Activated CD8-positive, alpha-beta memory T cell treated with anti-CD3 and anti-CD28 coated beads, Interleukin-2, amount 50 U/mL, for 48 hours (primary cell): ENCODE measurements around the gene COA3.
"Not testable (repeated sequence)": the region's sequence is repeated elsewhere in the genome, so short reads cannot be mapped to it uniquely, and the experiment has no call there.

Experiments
- DNase-seq: peaks from one replicate; pipeline ENCODE4 v3.0.0-alpha.2; 2020

The COA3 gene

DNA sequence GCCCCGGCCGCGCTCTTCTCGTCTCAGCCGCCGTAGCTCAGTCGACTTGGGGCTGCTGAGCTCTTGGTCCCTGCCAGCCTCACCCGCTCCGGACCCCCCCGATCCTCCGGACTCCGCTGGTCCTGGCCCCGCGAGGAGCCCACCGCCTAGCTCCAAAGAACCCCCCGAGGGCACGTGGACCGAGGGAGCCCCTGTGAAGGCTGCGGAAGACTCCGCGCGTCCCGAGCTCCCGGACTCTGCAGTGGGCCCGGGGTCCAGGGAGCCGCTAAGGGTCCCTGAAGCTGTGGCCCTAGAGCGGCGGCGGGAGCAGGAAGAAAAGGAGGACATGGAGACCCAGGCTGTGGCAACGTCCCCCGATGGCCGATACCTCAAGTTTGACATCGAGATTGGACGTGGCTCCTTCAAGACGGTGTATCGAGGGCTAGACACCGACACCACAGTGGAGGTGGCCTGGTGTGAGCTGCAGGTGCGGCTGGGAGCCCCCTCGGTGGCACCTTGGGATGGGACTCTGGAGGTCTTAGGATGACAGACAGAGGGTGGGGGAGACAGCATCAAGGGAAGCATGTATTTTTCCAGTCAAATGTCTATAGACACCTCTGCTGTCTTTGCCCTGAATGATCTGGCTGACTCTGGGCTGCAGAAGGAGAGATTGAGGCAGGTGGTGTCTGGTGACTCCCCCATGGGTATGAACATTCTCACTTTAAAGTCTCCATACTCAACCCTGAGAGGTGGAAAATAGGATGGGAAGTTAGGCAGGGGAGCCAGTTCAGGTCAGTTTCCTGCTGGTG, 17.5 kb downstream of the COA3 start:
- no peak for DNase-seq

DNA sequence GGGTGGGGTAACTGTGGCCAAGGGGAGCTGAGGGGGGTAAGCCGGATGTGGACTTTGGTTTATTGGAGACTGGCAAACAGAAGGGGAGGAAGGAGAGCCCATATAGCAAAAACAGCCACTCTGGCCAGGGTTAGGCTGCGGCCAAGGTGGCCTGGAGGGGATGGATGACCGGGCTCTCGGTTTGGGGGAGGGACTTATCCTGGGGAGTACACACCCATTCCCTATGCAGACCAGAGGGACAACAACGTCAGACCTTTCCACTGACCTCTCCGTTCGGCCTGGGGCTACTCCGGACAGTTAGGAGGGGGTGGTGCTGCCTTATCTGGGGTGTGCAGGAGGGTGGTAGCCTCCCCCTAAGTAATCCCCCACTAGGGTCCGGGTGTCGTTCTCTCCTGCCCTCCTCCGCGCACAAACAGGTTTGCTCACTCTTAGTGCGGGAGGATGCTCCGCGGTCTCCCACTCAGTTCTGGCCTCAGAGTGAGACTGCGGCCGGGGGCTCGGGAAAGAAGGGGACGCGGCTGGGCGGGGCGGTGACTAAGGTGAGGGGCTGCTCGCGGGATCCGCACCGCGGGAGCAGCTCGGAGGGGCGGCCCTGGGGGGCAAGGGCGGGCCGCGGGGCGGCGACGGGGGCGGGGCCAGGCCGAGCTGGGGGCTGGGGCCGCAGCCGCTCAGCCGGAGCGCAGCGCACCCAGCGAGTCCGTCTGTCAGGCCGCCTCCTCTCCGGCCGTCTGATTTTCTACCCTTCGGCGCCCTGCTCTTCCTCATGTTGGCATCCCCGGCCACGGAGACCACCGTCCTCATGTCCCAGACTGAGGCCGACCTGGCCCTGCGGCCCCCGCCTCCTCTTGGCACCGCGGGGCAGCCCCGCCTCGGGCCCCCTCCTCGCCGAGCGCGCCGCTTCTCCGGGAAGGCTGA, 18.3 kb downstream of the COA3 start, which contains the start of gene WNK4:
Gene WNK4, plus strand, starts transcription at position 675 of the 915 bp plus-strand sequence. Its CDS starts 89 bp downstream, at position 764.
- DNase-seq: no peak

DNA sequence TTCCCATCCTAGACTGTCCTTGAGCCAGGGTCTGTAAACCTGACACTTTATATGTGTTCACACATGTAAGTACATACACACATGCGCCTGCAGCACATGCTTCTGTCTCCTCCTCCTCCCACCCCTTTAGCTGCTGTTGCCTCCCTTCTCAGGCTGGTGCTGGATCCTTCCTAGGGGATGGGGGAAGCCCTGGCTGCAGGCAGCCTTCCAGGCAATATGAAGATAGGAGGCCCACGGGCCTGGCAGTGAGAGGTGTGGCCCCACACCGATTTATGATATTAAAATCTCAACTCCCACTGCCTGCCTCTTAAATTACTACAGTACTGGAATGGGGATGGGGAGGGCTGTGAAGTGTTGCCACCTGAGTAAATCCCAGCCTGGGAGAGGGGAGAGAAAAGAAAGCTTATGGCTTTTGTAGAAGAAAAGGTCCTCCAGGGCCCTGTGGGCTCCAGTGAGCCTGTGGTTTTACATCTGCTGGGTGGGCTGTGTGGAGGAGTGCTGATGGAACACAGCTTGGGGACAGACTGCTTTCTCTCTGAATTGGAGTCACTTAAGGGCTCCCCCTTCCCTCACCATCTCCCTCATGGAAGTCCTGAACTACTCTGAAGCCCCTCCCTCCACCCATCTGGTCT, 19.1 kb downstream of the COA3 start:
- no peak for DNase-seq

DNA sequence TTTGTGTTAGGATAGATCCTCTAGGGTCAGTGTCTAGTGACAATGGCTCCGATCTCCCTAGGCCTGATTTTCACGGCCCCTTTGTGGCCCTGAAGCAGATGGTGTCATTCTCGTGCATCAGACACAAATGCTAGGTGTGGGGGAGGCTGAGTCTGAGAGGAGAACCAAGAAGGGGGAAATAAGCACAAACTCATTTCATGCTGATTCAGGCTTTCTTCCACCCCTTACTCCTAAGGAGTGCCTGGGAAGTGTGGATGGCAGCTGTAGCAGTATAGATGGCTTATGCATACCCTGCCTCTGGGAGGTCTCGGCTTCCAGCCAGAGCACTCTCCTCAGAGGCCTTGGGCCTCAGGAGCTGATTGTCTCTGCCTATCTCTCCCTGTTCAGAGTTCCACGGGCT, 19.9 kb downstream of the COA3 start:
- DNase-seq: no peak

DNA sequence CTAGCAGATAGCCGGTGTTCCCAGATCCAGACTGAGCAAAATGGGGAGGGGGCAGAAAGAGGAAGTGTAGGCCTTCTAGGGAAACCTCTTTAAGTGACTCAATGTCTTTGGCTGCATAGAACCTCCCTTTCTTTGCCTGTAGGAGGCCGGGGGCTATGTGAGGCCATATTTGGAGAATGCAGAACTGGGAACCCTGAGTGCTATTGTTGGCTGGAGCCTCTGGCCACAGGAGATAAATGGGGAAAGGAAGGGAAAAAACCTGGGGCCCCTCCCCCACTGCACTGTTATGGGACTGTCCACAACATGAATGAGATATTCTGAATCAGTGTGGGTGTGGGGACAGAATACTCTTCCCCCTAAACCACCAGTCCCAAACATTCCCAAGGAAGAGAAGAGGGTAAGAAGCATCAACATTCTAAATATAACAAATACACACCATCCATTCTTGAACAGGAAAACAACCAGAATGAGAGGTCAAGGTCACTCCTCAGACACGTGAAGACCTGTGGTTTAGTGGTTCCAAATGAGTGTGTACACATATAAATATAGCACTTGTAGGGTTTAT, 22.9 kb downstream of the COA3 start:
- DNase-seq: no peak

DNA sequence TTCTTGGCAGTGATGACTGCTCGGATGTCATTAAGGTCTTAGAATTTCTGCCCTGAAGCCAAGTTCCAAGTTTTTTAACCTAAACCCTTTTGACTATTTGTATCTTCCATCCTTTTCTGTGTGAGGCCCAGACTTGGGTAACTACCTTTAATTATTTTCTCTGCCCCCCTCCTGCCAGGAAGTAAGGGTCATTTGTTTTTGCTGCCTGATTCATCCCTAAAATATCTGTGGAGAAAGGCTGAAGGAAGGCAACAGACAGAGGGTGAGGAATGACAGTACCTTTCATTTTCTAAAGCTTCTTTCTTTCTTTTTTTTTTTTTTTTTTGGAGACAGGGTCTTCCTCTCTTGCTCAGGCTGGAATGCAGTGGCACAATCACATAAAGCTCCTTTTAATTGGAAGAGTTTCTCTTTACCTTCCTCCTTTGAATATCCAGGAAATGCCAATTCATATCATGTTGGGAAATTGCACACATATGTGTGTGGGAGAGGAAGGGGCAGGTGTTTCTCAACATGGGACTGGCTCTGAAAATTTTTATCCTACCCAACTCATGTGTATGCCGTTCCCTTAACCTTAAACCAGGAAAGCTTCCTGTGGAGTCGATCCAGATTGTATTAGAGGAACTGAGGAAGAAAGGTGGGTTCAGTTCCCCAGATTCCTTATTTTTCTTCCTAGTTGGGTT, 24.3 kb downstream of the COA3 start:
- DNase-seq: no peak

DNA sequence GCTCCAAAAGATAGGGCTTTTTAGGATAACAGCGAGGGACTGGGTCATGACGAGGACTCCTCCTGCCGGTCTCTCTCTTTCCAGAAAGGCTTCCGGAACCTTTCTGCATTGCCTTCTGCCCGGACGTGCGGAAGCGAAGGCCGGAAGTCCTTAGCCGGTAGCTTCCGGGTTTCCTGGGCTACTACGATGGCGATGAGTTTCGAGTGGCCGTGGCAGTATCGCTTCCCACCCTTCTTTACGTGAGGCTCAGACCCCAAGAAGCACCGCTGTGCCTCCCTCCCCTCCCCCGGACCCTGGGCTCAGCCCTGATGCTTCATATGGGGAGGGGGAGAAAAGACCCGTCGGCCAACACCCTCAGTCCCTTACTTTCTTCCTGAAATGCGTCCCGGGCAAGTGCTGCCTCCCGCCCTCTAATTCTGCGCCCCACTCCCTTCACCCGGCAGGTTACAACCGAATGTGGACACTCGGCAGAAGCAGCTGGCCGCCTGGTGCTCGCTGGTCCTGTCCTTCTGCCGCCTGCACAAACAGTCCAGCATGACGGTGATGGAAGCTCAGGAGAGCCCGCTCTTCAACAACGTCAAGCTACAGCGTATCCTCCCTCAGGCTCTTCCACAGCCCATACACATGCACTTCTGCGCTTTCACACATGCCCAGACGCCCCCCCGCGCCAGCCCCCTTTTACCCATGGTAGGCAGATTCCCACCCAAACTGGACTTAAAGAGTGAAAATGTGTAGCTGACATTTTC, 25.0 kb downstream of the COA3 start, which contains the start of gene VPS25:
Gene VPS25, plus strand, starts transcription at position 160 of the 746 bp plus-strand sequence. Its CDS starts 27 bp downstream, at position 187.
- DNase-seq: peak; percentile 83

DNA sequence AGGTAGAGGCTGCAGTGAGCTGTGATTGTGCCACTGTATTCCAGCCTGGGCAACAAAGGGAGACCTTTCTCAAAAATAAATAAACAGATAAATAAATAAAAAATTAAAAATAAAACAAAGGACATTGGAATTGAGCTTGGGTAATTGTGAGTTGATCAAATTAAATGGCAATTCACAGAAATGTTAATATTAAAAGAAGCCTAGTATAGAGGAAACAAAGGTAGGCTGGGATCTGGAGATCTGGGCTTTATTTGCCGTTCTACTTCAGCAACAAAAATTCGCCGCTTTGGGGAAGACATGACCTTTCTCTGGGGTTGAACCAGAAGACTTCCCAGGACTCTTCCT, 25.6 kb downstream of the COA3 start:
- no peak for DNase-seq

DNA sequence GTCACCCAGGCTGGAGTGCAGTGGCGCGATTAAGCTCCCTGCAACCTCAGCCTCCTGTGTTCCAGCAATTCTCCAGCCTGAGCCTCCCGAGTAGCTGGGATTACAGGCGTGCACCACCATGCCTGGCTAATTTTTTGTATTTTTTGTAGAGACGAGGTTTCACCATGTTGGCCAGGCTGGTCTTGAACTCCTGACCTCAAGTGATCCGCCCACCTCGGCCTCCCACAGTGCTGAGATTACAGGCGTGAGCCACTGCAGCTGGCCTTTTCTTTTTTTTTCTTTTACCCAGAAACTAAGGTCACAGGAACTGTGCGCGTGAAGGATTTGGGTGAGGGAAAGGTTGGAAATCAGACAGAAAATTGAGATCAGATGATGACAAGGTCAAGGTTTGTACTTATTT, 28.5 kb downstream of the COA3 start:
- not testable (repeated sequence) for DNase-seq

DNA sequence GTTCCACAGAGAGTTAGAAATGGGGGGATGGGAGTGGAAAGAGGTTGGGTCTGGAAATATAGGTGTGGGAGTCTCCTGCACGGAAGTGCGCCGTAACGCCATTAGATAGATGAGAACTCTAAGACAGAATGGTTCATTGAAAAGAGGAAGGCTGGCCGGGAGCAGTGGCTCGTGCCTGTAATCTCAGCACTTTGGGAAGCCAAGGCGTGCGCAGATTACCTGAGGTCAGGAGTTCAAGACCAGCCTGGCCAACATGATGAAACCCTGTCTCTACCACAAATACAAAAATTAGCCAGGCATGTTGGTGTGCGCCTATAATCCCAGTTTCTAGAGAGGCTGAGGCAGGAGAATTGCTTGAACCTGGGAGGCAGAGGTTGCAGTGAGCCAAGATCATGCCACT, 30.5 kb downstream of the COA3 start:
- not testable (repeated sequence) for DNase-seq

DNA sequence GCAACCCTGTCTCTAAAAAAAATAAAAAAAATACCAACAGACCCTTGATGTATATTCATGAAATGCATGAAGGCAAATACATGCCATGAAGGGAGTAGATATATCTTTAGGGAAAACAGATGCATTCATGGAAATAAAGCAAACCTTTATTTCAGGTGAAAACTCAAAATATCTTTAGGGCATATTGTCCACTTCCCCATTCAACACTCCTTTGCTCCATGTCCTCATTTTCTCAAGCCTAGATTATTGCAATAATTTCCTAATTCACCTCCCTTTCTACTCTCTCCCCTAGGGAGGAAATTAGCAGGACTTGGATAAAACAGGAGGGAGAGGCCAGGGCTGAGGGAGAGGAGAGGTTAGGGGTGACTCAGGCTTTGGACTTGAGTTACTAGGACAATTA, 31.0 kb downstream of the COA3 start:
- no peak for DNase-seq

DNA sequence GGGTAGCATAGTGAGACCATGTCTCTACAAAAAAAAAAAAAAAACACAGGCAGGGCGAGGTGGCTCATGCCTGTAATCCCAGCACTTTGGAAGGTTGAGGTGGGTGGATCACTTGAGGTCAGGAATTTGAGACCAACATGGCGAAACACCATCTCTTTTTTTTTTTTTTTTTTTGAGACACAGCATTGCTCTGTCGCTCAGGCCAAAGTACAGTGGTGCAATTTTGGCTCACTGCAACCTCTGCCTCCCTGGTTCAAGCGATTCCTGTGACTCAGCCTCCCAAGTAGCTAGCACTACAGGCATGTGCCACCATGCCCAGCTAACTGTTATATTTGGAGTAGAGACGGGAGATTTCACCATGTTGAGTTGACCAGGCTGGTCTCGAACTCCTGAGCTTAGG, 32.4 kb downstream of the COA3 start:
- DNase-seq: no peak

DNA sequence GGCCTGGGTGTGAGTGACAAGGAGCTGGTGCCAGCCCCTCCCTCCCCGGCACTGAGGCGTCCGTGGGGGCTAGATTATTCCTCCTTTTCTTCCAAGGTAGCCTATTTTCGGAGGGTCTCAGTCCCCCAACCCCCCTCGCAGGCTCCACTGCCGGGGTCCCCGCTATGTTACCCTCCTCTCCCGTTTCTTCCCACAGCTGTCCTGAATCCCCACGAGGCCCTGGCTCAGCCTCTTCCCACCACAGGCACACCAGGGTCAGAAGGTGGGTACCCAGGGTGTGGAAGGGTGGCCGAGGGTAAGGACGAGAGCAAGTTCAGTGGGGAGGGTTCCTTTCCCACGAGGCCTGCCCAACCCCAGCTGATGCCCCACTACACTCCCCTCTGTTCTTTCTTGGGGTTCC, 36.9 kb downstream of the COA3 start:
- no peak for DNase-seq

DNA sequence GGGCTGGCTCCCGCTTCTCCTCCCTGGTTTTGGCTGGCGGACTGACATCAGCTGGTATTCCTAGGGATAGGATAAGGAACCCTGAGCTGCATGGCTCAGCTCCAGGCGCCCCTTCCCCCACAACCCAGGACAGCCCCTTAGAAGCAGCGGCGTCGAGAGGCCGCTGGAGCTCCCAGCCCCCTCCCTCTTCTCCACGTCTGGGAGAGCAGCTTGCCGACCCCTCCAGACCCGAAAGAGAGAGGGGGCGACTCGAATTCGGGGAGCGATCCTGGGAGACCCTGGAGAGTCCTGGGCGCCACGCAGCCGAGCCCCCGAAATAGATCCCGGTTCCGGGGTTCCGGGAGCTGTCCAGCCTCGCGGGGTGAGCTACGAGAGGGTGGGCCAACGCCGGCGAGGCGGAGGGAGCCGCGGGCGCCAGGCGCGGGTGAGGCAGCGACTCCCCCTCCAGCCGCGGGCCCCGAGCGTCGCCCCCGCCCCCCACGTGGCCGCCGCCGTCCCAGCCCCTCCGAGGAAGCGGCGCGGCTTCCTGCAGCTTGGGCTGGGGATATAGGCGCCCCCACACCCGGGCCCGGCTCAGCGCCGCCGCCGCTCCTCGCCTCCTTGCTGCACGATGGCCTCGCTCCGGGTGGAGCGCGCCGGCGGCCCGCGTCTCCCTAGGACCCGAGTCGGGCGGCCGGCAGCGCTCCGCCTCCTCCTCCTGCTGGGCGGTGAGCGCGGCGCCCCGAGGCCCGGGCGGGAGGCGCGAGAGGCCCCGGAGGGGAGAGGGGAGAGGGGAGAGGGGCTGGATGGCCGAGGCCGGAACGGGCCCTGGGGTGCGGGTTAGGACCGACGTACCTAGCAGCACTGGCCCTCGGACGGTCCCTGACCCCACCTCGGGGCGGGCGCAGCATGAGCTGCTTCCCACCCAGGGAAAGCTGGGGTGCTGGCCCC, 37.6 kb downstream of the COA3 start, which contains the start of gene RAMP2:
Gene RAMP2, plus strand, starts transcription at position 576 of the 930 bp plus-strand sequence. Its CDS starts 35 bp downstream, at position 611.
- no peak for DNase-seq

DNA sequence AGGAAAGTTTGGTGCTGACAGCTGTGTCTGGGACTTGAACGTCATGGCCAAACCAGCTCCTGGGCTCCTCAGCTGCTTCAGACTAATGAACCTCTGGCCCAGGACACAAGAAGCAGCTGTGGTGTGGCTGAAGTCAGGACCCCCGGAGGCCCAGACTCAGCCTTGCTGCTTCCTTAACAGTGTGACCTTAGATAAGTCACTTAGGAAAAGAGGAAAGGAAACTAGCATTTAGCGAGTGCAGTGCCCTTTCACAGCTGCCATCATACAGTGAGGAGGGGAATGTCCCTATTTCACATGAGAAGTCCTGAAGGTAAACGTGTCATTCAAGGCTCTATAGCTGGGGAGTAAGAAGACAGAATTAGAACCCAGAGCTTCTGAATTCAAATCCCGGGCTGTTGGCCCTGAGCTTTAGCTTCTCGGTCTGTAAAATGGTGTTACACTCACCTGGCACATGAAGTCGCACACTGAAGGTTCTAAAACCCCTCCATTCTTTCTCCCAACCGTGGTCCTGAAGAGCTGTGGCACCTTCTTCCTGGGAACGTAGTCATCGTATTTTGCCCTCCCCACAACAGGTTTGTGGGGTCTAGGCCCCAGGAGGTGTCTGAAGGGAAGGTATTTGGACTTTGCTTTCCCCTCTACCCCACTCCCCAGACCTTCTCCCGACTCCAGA, 38.4 kb downstream of the COA3 start:
- no peak for DNase-seq

DNA sequence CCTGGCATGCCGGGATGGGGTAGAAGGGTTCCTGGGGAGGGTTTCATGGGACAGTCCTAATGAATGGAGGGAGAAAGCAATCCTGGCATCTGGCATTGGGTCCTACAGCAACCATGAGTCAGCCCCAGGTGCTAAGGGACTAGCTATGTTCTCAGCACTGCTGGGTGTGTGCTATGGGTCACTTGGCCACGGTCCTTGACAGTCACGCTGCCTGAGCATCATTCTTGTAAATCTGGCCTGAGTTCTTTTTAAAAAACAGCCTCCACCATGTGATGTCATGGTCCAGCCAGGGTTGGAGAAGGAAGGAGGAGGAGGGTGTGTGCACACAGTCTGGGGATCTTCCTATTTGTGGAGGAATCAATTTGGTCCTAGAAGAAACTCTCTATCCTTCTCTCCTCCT, 43.7 kb downstream of the COA3 start:
- no peak for DNase-seq

DNA sequence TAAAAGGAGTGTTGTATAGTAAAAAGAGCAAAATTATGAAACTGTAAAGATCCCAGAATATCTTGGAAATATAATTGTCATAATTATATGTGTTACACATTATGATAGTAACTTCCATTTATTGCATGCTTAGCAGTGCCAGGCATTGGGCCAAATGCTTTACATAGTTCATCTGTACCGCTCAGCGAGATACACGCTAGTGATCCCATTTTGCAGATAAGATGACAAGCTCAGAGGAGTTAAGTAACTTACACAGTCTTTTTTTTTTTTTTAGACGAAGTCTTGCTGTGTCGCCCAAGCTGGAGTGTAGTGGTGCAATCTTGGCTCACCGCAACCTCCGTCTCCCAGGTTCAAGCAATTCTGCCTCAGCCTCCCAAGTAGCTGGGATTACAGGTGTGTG, 46.9 kb downstream of the COA3 start:
- DNase-seq: no peak

DNA sequence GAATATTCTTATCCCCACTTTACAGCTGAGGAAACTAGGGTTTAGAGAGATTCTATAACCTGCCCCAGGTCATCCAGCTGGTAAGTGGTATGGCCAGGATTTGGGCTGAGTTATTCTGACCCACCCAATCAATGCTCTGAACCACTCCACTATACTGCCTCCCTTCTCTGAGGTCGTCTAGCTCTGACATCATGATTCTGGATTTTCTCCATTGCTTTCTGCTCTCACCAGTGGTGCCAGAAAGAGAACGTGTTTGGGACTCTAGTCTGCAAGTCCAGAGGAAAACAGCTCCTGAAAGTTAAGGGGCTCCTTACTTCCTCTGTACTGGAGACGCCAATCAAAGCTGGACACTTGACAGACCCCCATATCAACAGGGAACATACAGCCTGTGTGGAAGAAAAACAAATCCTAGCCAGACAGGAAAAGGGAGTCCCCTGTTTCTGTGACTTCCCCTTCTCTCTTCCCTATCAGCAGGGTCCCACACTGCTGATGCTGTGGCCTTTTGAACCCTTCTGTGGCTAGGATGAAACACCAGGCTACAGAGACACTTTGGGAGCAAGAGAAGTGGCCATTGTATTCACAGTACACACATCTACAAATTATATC, 47.7 kb downstream of the COA3 start:
- no peak for DNase-seq
